ENCODE results near the gene A1CF.
"Not testable (repeated sequence)": the region's sequence is repeated elsewhere in the genome, so short reads cannot be mapped to it uniquely, and the experiment has no call there.

The A1CF gene

DNA sequence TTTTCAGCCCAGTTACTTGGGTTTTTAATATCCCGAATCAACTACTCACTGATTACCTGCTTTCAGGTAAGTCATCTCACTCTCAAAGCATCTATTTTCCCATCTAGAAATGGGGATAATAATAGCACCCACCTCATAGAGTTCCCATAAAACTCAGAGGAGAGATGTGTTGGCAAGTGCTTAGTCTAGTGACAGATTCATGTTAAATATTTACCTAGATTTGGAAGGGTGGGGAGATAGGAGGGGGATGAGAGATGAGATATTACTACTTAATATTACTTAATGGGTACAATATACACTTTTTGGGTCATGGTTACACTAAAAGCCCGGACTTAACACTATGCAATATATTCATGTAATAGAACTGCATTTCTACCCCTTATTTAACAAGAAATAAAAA is 7.0 kb upstream of the A1CF start:
- no peak overlapping the region for H3K4me3 ChIP-seq (ENCODE audit: low read length)
- H3K27ac ChIP-seq (ENCODE audit: low read length) = no peak overlapping the region
- peak overlapping the region; percentile 25; the same call in 1 of the 2 replicates for H2AFZ ChIP-seq (ENCODE audit: low read length)
- H3K9me3 ChIP-seq (replicated peaks; ENCODE audit: insufficient read depth, low read length) = no peaks in the 10 kb centered on the region
- no peaks in the 10 kb centered on the region for H4K20me1 ChIP-seq (ENCODE audit: insufficient read depth, low read length)
- no peaks in the 10 kb centered on the region for H3K79me2 ChIP-seq (ENCODE audit: low read length)
- peaks cover 16% of the 10 kb centered on the region for H3K4me1 ChIP-seq (ENCODE audit: low read length)
- peak overlapping the region; percentile 32 for H3K4me2 ChIP-seq (ENCODE audit: low read depth, low read length)
- no peaks in the 10 kb centered on the region for H3F3A ChIP-seq (ENCODE audit: insufficient read depth, low read length)
- H3K9ac ChIP-seq (ENCODE audit: low read length) = no peak overlapping the region
- H3K9me2 ChIP-seq (replicated peaks; ENCODE audit: insufficient read depth, low read length) = no peaks in the 10 kb centered on the region
- H3K27me3 ChIP-seq (replicated peaks; ENCODE audit: insufficient read depth, low read length) = no peaks in the 10 kb centered on the region
- TF ChIP-seq EZH2 (optimal IDR thresholded peaks at IDR 0.05; ENCODE audit: low read depth, low read length) (no peak), EZH2phosphoT487 (IDR thresholded peaks at IDR 0.05; ENCODE audit: low read length) (no peak)
- TF ChIP-seq, protein P1, sequence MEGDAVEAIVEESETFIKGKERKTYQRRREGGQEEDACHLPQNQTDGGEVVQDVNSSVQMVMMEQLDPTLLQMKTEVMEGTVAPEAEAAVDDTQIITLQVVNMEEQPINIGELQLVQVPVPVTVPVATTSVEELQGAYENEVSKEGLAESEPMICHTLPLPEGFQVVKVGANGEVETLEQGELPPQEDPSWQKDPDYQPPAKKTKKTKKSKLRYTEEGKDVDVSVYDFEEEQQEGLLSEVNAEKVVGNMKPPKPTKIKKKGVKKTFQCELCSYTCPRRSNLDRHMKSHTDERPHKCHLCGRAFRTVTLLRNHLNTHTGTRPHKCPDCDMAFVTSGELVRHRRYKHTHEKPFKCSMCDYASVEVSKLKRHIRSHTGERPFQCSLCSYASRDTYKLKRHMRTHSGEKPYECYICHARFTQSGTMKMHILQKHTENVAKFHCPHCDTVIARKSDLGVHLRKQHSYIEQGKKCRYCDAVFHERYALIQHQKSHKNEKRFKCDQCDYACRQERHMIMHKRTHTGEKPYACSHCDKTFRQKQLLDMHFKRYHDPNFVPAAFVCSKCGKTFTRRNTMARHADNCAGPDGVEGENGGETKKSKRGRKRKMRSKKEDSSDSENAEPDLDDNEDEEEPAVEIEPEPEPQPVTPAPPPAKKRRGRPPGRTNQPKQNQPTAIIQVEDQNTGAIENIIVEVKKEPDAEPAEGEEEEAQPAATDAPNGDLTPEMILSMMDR (IDR thresholded peaks at IDR 0.05; ENCODE audit: low read length) = no peak
- DNase-seq = no peak
- no peaks in the 10 kb centered on the region for H3K36me3 ChIP-seq (replicated peaks; ENCODE audit: insufficient read depth, low read length)

DNA sequence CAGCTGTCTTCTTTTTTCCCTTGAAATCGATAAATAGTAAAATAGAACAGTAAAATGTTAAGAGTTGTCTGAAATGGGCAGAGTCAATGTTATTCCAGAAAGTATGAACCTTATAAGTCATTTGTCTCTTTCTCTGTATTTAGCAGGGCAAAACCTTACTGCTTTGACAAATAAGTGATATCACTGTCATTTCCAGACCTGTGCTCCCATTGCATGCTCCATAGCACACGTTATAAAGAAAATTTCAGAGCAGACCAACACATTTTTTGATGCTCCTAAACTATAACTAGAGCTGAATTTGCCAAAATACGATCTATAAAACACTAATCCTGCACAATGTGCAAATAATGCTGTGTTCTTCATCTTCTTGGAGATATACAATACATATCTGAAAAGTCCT is 1.1 kb downstream of the A1CF start:
- Histone ChIP-seq H4K20me1 (ENCODE audit: insufficient read depth, low read length) (no peaks in the 10 kb centered on the region), H3F3A (ENCODE audit: insufficient read depth, low read length) (no peaks in the 10 kb centered on the region), H3K4me1 (ENCODE audit: low read length) (no peaks in the 10 kb centered on the region), H3K9me3 (replicated peaks; ENCODE audit: insufficient read depth, low read length) (no peaks in the 10 kb centered on the region), H3K9me2 (replicated peaks; ENCODE audit: insufficient read depth, low read length) (no peaks in the 10 kb centered on the region), H3K27me3 (replicated peaks; ENCODE audit: insufficient read depth, low read length) (no peaks in the 10 kb centered on the region), H3K9ac (ENCODE audit: low read length) (no peak overlapping the region), H3K4me3 (ENCODE audit: low read length) (no peak overlapping the region), H3K4me2 (ENCODE audit: low read depth, low read length) (no peak overlapping the region), H3K79me2 (ENCODE audit: low read length) (no peaks in the 10 kb centered on the region), H3K27ac (ENCODE audit: low read length) (no peak overlapping the region), H3K36me3 (replicated peaks; ENCODE audit: insufficient read depth, low read length) (no peaks in the 10 kb centered on the region), H2AFZ (ENCODE audit: low read length) (no peak overlapping the region)
- TF ChIP-seq, protein P1 (IDR thresholded peaks at IDR 0.05; ENCODE audit: low read length) = no peak
- no peak for TF ChIP-seq EZH2phosphoT487 (IDR thresholded peaks at IDR 0.05; ENCODE audit: low read length)
- no peak for TF ChIP-seq EZH2 (optimal IDR thresholded peaks at IDR 0.05; ENCODE audit: low read depth, low read length)
- DNase-seq = no peak

DNA sequence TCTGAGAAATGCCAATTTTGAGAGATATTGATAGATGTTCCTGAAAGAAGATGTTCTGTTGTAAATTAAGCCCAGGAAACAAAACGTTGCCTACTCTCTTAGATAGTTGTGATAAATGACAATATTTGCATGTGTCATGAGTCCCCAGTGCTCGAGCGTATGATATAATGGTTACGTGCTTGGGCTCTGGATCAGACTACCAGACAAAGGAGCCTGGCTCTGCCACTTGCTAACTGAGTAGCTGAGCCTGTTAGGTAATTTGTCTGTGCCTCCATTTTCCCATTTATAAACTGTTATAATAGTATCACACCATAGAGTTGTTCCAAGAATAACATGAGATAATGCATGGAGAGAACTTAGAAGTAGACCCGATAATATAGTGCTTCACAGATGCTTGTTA is 1.8 kb downstream of the A1CF start:
- no peak overlapping the region for H3K4me2 ChIP-seq (ENCODE audit: low read depth, low read length)
- H3K36me3 ChIP-seq (replicated peaks; ENCODE audit: insufficient read depth, low read length) = no peaks in the 10 kb centered on the region
- H3K4me3 ChIP-seq (ENCODE audit: low read length) = no peak overlapping the region
- H3F3A ChIP-seq (ENCODE audit: insufficient read depth, low read length) = no peaks in the 10 kb centered on the region
- no peaks in the 10 kb centered on the region for H3K9me3 ChIP-seq (replicated peaks; ENCODE audit: insufficient read depth, low read length)
- no peaks in the 10 kb centered on the region for H3K4me1 ChIP-seq (ENCODE audit: low read length)
- H2AFZ ChIP-seq (ENCODE audit: low read length) = no peak overlapping the region
- no peaks in the 10 kb centered on the region for H3K9me2 ChIP-seq (replicated peaks; ENCODE audit: insufficient read depth, low read length)
- H3K27me3 ChIP-seq (replicated peaks; ENCODE audit: insufficient read depth, low read length) = no peaks in the 10 kb centered on the region
- no peak for DNase-seq
- H4K20me1 ChIP-seq (ENCODE audit: insufficient read depth, low read length) = no peaks in the 10 kb centered on the region
- no peak overlapping the region for H3K9ac ChIP-seq (ENCODE audit: low read length)
- TF ChIP-seq EZH2 (optimal IDR thresholded peaks at IDR 0.05; ENCODE audit: low read depth, low read length) = no peak
- H3K79me2 ChIP-seq (ENCODE audit: low read length) = no peaks in the 10 kb centered on the region
- H3K27ac ChIP-seq (ENCODE audit: low read length) = no peak overlapping the region

DNA sequence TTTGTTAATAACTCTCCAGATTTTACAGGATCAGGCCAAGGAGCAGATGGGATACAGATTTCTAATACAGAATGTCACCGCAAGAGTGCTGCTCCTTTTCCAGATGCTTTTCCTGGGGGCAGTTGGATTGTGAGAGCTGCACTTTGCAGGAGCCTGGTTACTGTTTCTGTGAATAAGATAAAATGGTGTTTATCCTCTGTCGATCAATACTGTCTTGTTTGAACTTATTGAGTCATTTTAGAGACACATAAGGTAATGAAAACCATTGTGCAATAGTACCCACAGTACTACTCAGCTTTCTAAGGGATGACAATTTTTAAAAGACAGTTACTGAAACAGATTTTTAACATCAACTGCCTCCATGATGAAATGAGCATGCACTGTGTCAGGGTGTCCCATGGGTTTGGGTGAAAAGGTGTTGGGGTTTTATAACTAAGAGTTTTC is 2.9 kb downstream of the A1CF start:
- no peak overlapping the region for H3K4me3 ChIP-seq (ENCODE audit: low read length)
- H3K9ac ChIP-seq (ENCODE audit: low read length) = no peak overlapping the region
- no peak overlapping the region for H3K27ac ChIP-seq (ENCODE audit: low read length)
- no peaks in the 10 kb centered on the region for H4K20me1 ChIP-seq (ENCODE audit: insufficient read depth, low read length)
- no peaks in the 10 kb centered on the region for H3F3A ChIP-seq (ENCODE audit: insufficient read depth, low read length)
- H3K79me2 ChIP-seq (ENCODE audit: low read length) = no peaks in the 10 kb centered on the region
- no peaks in the 10 kb centered on the region for H3K4me1 ChIP-seq (ENCODE audit: low read length)
- no peak overlapping the region for H3K4me2 ChIP-seq (ENCODE audit: low read depth, low read length)
- no peaks in the 10 kb centered on the region for H3K27me3 ChIP-seq (replicated peaks; ENCODE audit: insufficient read depth, low read length)
- no peaks in the 10 kb centered on the region for H3K9me2 ChIP-seq (replicated peaks; ENCODE audit: insufficient read depth, low read length)
- no peak for DNase-seq
- no peak overlapping the region for H2AFZ ChIP-seq (ENCODE audit: low read length)
- no peak for TF ChIP-seq EZH2phosphoT487 (IDR thresholded peaks at IDR 0.05; ENCODE audit: low read length)
- TF ChIP-seq, protein P1 (IDR thresholded peaks at IDR 0.05; ENCODE audit: low read length) = no peak
- no peak for TF ChIP-seq EZH2 (optimal IDR thresholded peaks at IDR 0.05; ENCODE audit: low read depth, low read length)
- no peaks in the 10 kb centered on the region for H3K9me3 ChIP-seq (replicated peaks; ENCODE audit: insufficient read depth, low read length)
- no peaks in the 10 kb centered on the region for H3K36me3 ChIP-seq (replicated peaks; ENCODE audit: insufficient read depth, low read length)

DNA sequence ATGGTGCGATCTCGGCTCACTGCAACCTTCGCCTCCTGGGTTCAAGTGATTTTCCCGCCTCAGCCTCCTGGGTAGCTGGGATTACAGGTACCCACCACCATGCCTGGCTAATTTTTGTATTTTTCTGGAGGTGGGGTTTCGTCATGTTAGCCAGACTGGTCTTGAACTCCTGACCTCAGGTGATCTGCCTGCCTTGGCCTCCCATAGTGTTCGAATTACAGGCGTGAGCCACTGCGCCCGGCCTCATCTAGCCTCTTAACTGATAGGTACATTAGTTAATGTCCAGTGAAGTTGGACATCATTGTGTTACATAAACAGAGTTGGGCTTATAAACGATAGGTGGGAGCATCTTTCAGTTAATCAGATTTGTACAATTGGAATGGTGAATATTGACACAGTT is 4.4 kb downstream of the A1CF start:
- not testable (repeated sequence) for H3K9me2 ChIP-seq (replicated peaks; ENCODE audit: insufficient read depth, low read length); H2AFZ ChIP-seq (ENCODE audit: low read length); H4K20me1 ChIP-seq (ENCODE audit: insufficient read depth, low read length); H3K4me2 ChIP-seq (ENCODE audit: low read depth, low read length); DNase-seq; H3K27ac ChIP-seq (ENCODE audit: low read length); H3K4me1 ChIP-seq (ENCODE audit: low read length); H3K79me2 ChIP-seq (ENCODE audit: low read length); H3K9ac ChIP-seq (ENCODE audit: low read length); H3K27me3 ChIP-seq (replicated peaks; ENCODE audit: insufficient read depth, low read length); H3F3A ChIP-seq (ENCODE audit: insufficient read depth, low read length); H3K9me3 ChIP-seq (replicated peaks; ENCODE audit: insufficient read depth, low read length); H3K36me3 ChIP-seq (replicated peaks; ENCODE audit: insufficient read depth, low read length); H3K4me3 ChIP-seq (ENCODE audit: low read length)
